Measurements from ENCODE around the gene MNS1.
"Not testable (repeated sequence)": the region's sequence is repeated elsewhere in the genome, so short reads cannot be mapped to it uniquely, and the experiment has no call there.

MNS1 gene, protein sequence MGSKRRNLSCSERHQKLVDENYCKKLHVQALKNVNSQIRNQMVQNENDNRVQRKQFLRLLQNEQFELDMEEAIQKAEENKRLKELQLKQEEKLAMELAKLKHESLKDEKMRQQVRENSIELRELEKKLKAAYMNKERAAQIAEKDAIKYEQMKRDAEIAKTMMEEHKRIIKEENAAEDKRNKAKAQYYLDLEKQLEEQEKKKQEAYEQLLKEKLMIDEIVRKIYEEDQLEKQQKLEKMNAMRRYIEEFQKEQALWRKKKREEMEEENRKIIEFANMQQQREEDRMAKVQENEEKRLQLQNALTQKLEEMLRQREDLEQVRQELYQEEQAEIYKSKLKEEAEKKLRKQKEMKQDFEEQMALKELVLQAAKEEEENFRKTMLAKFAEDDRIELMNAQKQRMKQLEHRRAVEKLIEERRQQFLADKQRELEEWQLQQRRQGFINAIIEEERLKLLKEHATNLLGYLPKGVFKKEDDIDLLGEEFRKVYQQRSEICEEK

DNA sequence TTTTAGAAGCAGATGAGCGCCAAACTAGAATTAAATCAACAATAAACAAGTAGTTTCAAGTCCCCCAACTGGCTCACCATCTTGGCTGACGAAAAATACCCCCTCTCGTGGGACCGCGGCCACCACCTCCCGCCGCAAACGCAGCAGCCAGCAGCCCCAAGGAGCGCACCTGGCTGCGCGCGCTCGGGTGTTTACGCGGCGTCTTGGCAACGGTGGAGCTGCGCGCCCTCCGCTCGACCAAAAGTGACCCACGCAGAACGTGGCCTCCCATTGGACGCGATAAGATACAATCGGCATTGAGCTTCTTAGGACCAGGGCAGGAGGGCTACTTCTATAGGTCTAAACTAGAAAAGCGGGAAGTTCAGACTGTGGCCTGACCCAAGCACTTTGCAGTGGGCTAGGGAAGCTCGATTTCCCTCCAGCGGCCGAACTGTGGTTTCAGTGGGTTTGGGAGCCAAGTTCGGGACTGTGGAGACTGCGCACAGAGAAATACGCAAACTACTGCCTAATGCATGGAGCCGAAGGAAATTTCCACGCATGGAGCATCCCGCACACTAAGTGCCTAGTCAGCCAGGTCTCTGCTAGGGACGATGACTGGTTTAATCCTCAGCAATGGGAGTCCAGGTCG is at the start of gene MNS1:
Gene MNS1, minus strand, starts transcription at position 245 of the 628 bp plus-strand sequence. Its CDS starts 165 bp downstream, at position 80.
- peak; percentile 75 for DNase-seq (ENCODE audit: low spot score)

DNA sequence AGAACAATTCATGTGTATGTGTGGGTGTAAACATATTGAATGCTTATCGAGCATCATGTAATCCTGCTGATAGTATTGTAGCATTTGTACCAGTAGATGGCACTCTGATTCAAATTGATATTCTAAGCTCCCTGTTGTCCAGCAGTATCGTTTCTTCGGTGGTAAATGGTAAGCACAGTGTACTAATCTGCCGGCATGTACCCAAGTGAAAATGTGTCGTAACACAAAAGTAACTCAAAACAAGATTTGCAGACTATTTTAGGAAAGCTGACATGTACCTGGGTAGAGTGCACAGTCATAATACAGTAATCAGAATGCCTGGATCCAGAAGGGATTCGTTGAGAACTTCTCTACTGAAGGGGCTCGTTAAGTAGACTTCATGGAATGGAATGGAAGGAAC is 31.7 kb upstream of the MNS1 start:
- peak; percentile 35 for DNase-seq (ENCODE audit: low spot score)

DNA sequence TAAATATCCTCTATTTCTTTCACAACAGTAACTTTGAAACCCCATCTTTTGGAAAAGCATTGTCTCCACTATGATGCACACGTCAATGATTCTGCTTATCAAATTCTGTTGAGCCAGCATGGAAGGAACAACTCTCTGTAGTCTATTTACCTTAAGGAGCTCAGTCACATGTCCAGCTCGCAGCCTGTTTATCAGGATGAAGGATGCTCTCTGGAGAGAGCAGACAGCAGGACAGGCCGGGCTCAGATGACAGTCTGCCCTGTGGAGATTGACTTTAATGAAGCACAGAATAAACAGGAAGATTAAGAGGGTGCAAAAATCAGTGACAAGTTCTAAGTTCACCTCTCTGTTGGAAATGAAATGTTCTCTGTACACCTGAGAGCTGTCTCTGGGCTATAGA is 30.6 kb upstream of the MNS1 start:
- no peak for DNase-seq (ENCODE audit: low spot score)

DNA sequence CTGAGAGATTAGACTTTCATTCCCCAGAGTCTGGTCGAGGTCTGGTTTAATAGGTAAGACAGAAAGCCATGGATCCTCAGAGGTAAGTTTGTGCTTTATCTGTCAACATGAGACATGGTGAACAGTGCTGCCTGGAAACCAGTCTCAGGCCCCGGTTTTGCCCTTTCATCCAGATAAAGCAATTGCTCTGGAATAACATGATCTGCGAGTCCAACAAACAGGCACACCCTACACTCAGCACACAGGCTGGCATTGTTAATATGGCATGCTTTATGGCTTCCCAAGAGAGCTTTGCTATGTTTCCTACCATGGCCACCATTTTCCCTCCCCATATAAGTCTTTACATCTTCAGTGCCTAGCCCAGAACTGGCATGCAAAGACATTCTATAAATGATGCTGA is 30.1 kb upstream of the MNS1 start:
- no peak for DNase-seq (ENCODE audit: low spot score)

DNA sequence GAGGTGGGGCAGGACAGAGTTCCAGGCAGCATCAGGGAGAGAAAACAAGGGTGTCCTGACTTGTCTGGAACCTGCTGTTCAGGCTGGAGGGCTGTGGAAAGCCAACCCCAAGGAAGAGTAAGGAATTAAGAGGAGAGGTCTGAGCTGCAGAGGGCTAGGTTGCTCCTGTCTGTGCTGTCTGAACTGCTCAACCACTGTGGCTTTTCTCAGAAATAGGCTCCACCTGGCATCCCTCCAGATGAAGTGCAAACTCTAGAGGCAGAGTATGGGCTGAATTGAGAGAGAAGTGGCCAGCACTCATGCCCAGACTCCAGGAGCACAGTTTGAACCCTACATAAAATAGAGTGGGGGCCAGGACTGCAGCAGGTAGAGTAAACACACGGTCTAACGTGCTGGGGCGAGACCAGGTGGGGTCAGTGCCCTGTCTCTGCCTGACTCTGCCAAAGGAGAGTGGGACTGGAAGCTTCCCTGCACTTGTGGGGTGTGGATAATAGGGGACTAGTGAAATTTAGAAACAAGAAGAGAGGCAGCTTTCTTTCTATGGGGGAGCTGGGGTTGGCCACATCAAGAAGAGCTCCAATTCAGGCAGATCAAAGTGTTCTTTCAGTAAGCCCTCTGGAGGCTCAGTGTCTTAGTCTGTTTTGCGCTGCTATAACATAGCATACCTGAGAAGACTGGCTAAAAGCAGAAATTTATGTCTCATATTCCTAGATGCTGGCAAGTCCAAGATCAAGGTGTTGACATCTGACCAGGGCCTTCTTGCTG is 28.0 kb upstream of the MNS1 start:
- DNase-seq (ENCODE audit: low spot score) = no peak

DNA sequence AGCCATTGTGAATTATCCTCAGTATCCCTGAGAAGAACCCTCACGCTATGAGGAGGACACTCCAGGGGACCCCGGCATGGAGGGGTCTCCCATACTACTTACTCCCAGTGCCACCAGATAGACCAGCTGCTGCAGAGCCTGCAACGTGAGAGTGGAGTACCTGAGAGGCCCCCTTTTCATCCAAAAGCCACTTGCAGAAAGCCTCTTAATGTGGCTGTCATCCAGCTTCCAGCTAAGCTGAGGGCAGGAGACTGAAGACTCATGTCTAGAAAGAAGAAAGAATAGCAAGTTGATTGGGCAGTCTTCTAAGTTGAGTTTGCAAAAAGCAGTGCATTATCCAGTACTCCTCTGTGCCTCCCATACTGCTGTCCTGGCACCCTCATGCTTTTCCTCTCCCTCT is 27.3 kb upstream of the MNS1 start:
- no peak for DNase-seq (ENCODE audit: low spot score)

DNA sequence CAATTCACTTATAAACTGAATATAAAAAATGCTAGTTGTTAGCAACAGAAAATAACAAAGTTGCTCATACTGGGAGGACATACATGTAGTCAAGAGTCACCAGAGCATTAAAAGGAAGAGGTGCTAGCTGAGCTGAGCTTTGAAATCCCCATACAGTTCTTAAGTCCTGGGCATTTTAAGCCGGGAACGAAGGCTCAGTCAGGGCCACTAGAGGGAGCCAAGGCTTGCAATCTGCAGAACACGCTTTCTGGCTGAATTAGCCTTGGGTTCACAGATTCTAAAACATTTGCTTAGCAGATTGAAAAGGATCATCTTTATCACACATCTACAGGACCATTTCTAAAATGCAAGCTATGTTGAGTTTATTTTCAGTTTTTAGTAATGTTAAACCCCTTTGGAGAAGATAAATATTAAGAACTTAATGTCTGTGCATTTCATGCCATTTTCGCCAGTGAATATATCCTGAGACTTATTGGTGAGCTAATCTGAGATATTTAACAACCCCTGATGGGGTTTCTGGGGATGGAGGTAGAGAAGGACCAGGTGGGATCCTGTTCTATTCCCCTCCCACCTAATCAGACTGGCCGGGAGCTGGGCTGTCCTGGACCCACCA is 26.3 kb upstream of the MNS1 start:
- peak; percentile 43 for DNase-seq (ENCODE audit: low spot score)

DNA sequence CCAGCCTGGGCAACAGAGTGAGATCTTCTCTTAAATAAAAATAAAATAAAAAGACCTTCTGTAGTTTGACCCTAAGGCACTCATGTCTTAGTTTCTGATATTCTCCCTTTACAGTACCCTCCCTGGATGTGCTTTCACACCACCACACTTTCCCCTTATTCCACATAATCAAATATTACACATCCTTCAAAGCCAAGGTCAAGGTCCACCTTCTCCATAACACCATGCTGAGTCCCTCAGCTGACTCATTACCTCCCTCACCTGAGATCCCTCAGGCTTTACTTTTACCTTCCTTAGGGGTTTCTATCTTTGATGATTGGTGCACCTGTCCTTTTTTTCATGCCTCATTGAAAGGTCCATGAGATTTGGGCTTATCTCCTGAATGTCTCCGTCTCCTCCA is 25.5 kb upstream of the MNS1 start:
- DNase-seq (ENCODE audit: low spot score) = no peak

DNA sequence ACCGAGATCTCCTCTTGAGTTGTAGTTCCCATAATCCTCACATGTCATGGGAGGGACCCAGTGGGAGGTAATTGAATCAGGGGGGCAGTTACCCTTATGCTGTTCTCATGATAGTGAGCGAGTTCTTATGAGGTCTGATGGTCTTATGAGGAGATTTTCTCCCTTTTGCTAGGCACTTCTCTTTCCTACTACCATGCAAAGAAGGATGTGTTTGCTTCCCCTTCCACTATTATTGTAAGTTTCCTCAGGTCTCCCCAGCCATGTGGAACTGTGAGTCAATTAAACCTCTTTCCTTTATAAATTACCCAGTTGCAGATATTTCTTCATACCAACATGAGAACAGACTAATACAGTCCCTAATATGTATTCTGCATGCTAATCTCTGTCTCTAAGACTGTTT is 21.3 kb upstream of the MNS1 start:
- DNase-seq (ENCODE audit: low spot score) = not testable (repeated sequence)

DNA sequence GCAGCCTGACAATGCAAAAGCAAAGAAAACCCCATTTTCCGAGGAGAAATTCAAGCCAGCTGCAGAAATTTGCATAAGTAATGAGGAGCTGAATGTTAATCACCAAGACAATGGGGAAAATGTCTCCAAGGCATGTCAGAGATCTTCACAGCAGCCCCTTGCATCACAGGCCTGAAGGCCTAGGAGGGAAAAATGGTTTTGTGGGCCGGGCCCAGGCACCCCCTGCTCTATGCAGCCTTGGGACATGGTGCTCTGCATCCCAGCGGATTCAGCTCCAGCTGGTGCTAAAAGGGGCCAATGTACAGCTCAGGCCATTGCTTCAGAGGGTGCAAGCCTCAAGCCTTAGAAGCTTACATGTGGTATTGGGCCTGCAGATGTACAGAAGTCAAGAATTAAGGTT is 20.5 kb upstream of the MNS1 start:
- DNase-seq (ENCODE audit: low spot score) = not testable (repeated sequence)

DNA sequence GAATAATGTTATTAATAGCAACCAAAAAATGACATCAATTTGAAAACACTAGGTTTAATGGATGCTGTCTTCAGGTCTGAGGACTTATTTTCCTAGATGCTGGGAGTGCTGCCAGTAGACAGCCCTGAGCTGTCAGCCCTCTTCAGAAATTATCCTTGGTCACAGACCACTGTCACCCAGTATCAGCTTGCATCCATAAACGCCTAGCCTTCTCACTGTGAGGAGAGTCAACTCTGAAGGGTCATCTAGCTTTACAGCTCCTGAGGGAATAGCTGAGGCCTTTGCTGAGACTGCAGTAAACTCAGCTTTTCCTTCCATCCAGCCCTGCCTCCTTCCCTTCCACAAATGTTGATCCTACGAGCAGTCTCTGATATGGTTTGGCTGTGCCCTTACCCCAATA is 19.4 kb upstream of the MNS1 start:
- no peak for DNase-seq (ENCODE audit: low spot score)

DNA sequence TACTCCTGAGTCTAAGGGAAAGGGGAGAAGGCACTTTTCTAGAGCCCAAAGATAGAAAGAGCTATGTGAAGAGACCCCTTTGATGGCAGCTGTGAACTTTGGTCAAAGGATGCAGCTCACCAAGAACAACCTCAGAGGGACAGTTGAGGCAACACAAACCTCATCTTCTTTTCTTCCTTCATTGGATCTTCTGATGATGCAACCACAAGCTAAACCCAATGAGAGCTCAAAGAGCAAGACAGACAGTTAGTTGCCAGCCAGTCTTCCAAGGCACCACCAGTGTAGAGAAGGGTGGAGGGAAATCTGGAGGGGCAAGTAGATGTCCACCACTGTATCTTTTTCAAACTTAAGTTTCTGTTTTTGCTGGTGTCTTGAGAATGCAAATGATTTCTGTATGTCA is 10.4 kb upstream of the MNS1 start:
- DNase-seq (ENCODE audit: low spot score) = no peak

DNA sequence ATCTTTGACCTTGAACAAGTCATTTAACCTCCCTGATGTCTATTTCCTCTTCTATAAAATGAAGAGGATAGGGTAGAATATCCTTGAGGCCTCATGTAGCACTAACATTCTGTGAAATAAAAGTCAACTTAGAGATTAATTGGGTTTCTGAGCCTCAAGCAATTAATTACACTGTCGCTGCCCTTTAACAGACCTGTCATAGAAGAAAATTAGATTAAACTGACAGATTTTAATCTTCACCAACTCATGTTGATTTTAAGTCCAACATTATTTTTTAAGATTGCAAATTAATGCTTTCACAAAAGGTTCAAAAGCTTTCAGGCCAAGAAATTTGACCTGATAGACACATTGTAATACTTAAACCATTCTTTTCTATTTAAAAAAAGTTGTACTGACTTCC is 8.1 kb upstream of the MNS1 start:
- no peak for DNase-seq (ENCODE audit: low spot score)

DNA sequence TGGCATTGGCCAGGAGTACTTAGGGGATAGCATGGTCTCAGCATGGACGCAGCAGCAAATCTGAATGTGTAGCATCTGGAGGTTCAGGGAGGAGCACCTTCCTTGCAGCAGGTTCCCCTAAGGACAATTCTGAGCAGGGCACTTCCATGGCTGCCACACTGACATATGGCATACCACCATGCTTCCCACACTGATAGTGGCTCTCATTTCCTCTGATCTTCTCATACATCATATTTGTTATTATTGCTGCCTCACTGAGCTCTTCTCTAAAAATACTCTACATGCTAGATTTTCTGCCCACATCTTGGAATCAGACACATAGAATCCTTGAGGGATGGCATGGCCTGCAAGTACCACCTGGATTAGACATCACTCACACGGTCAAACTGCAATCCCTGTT is 7.3 kb upstream of the MNS1 start:
- DNase-seq (ENCODE audit: low spot score) = no peak

DNA sequence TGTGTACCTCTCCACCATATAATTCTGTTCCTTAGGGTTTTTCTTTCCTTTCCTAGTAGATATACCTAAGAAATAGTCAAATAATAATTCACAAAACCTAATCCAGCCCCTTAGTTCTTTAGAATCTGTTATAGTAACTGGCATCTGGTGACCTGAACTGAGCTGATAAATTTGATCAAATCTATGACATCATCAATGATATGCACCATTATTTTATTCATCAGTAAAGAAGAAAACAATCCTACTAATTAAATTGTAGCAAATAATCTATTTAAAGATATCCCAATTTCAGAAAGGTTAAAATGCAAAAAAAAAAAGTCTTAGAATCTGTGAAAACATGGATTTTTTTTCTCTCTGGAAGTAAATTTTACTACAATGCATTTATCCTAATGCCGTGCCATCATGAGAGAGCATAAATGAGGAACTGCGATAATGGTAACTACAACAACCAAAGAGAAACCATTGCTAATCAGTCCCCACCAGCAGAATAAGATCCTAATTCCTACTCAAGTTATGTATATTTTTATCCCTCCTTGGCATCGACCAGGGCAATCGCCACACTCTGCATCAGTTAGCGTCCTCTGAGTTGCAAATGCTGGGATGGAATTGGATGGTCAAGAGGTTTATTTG is 6.6 kb upstream of the MNS1 start:
- DNase-seq (ENCODE audit: low spot score) = no peak

DNA sequence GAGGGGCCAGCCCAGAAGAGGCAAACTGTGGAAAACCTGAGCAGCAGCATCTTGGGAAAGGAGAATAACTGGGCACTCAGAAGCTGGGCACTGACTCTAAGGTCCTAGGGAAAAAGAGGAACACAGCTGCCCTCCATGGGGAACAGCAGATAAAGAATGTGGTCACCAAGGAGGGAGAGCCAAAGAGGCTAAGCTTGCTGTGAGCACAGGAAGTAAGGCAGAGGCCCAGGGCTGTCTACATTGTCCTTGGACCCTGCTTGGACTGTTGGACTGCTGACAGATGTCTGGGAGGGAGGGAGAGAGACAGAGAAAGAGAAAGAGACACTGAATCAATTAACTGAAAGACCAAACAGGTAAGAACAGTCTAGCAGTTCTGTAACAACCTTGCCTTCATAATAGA is 4.5 kb upstream of the MNS1 start:
- DNase-seq (ENCODE audit: low spot score) = no peak

DNA sequence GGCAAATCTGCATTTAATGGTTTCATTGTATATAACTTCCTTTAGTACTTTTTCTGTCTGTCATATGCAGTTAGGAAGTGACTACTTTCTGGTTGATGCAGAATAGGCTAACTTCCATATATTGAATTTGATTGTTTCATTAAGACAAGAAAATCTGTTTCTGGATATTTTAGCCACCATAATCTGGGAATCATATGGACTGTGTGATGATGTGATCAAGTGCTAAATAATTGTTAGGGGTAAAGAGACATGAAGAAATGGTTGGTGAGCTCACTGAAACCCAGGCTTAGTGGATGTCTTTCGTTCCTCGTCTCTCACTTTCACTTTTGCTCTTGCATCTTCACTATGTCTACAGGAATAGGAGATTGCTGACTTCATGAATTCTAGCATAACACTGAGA is 3.5 kb upstream of the MNS1 start:
- DNase-seq (ENCODE audit: low spot score) = peak; percentile 47

DNA sequence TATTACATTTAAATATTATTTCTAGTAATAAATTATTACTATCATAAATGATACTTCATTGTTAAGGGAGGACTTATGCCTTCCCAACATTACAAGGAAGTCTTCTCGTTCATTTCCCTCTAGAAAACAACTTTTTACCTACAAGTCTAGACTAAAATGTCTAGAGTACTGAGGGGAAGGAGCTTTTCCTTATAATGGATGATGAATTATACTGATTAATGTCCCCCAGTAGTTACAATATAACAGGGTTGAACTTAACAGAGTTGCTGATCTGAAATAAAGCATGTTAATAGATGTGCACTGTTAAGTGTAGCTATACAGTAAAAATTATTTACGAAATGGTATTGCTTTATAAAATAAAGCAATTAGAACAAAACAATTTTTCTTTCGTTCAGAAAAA is 2.7 kb upstream of the MNS1 start:
- DNase-seq (ENCODE audit: low spot score) = no peak

DNA sequence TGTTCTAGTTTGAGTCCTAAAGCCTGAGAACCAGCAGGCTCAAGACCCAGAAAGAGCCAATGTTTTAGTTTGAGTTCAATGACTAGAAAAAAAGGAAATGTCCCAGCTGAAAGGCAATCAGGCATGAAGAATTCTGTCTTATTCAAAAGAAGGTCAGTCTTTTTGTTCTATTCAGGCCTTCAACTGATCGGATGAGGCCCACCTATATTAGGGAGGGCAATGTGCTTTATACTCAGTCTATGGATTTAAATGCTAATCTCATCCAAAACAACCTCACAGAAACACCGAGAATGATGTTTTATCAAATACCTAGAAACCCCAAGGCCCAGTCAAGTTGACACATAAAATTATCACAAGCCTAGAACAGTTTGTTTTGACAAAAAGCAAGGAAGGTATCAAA is 4.0 kb downstream of the MNS1 start:
- DNase-seq (ENCODE audit: low spot score) = no peak

DNA sequence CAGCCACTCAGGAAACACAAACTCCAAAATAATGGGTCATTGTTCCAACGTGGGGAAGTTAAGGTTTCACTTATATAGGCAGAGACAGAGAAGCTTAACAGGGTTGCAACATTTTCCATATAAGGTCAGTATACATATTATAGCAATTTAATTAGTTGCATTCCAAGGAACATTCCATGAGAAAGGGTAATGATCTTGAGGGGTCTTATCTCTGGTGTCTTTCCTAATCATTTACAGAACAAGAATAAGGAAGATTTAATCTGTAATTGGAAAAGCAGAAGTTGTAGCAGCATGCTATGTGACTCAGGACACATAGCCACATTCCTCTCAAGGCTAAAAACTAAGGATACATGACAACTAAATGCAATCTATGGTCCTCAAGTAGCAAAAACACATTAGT is 4.9 kb downstream of the MNS1 start:
- no peak for DNase-seq (ENCODE audit: low spot score)

DNA sequence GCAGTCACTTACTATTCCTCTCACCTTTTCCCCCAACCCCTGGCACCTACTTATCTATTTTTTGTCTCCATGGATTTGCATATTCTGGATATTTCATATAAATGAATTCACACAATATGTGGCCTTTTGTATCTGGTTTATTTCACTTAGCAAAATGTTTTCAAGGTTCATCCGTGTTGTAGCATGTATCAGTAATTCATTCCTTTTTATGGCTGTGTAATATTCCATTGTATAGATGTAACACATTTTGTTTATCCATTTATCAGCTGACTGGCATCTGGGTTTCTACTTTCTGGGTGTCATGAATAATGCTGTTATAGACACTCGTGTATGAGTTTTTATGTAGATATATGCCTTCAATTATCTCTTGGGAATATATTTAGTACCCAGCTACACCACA is 5.8 kb downstream of the MNS1 start:
- no peak for DNase-seq (ENCODE audit: low spot score)

DNA sequence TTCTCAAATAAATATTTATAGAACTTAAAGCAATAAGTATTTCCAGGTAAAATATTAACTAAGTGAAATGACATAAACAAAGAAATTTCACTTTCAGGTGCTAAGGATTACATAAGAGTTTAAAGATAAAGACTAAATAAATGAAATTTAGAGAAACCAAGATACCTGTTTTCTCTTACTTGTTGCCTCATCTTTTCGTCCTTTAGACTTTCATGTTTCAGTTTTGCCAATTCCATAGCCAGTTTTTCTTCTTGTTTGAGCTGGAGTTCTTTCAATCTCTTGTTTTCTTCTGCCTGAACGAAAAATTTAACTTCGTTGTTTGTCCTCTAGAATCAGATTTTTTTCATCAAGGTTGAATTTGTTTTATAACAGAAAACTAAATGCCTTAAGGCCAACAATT is 8.7 kb downstream of the MNS1 start:
- no peak for DNase-seq (ENCODE audit: low spot score)
